Sigmoid colon (tissue), 7 donors: ENCODE results near the gene PPT1. TPM values are rescaled to one million over a fixed set of nuclear protein-coding genes. Genes with fewer than 3 reads are reported as not detected.
A peak's percentile ranks its signal among the peaks of the same experiment; 100 is the strongest.

Source experiments
- DNase-seq: peaks from one replicate; pipeline ENCODE4 v3.0.0-alpha.2; 2019
- H3K27ac ChIP-seq, 4 donors: fragments of 200-600 bp; sonication (generic); one replicate each; pipeline ENCODE4 v1.5.1; 2016 to 2019; ENCODE audit warnings: mild to moderate bottlenecking in 1 of 4
- H3K27me3 ChIP-seq, 3 donors: fragments of 200-600 bp; sonication (generic); one replicate each; pipeline ENCODE4 v1.5.1; 2019; ENCODE audit warnings: mild to moderate bottlenecking in 1 of 3
- H3K36me3 ChIP-seq, 4 donors: fragments of 200-600 bp; sonication (generic); one replicate each; pipeline ENCODE4 v1.5.1; 2016 to 2019
- H3K4me1 ChIP-seq, 4 donors: fragments of 200-600 bp; sonication (generic); one replicate each; pipeline ENCODE4 v1.5.1; 2017 to 2019
- H3K4me3 ChIP-seq, 4 donors: fragments of 200-600 bp; sonication (generic); one replicate each; pipeline ENCODE4 v1.5.1; 2017 to 2019; ENCODE audit warnings: mild to moderate bottlenecking in 2 of 4, moderate library complexity in 1 of 4
- H3K9me3 ChIP-seq, 4 donors: fragments of 200-600 bp in 3 of 4; sonication (generic) in 3 of 4; one replicate each; pipeline versions ENCODE4 v1.5.1 to v1.6.1; 2013 to 2019
- EP300 ChIP-seq, 4 donors: sonication (generic); formaldehyde crosslinking; IDR thresholded peaks; one replicate each; pipeline ENCODE4 v1.6.1; 2017; ENCODE audit warnings: antibody characterized with exemption in 4 of 4
- POLR2A ChIP-seq, 2 donors: fragments of 450-650 bp; IDR thresholded peaks; one replicate each; pipeline ENCODE4 v1.6.1; 2016; ENCODE audit warnings: antibody characterized with exemption in 2 of 2, mild to moderate bottlenecking in 2 of 2, moderate library complexity in 2 of 2
- POLR2AphosphoS5 ChIP-seq, 4 donors: sonication (generic); formaldehyde crosslinking; IDR thresholded peaks; one replicate each; pipeline ENCODE4 v1.6.1; 2017; ENCODE audit warnings: antibody characterized with exemption in 4 of 4
- WGBS, 2 donors: extraction: QIAGEN DNeasy Blood & Tissue Kit; methylation state at CpG; one replicate each; pipeline ENCODE4 v1.1.7; 2013; 5-methylcytosine and 5-hydroxymethylcytosine counted together
- intact Hi-C: fragments of 100-400 bp; cut with DNase I; formaldehyde crosslinking; loops from one replicate; pipeline ENCODE4 v1.15.1; 2023
- polyA plus RNA-seq, 3 donors: library from polyadenylated mRNA; stranded (reverse); fragments of 200-250 nt; gene quantifications; one replicate each; pipeline ENCODE4 v1.2.3, GENCODE V29; 2013
- total RNA-seq, 4 donors: library from RNA; depleted of rRNA; stranded (reverse); fragments of >200 nt; gene quantifications; one replicate each; pipeline ENCODE4 v1.1.0, GENCODE V29; 2016
- TF ChIP-seq, protein P1 (sequence below), 4 experiments: fragments of 450-650 bp in 3 of 4; fragments of 200-600 bp in 1 of 4; IDR thresholded peaks; one replicate each; pipeline ENCODE4 v1.5.1; 2016 to 2019; ENCODE audit warnings: antibody characterized with exemption in 4 of 4, mild to moderate bottlenecking in 3 of 4, moderate library complexity in 2 of 4
- donor health status: healthy with polysubstance abuse.
- donor health status: Bipolar disorder and iron deficiency.
- donor health status: healthy.

The PPT1 gene
- total RNA-seq (10 to 100 TPM; 70.4 to 86.7 (median 75.9) TPM), polyA plus RNA-seq (10 to 100 TPM; 10.2 to 76.3 (median 54.9) TPM)

DNA sequence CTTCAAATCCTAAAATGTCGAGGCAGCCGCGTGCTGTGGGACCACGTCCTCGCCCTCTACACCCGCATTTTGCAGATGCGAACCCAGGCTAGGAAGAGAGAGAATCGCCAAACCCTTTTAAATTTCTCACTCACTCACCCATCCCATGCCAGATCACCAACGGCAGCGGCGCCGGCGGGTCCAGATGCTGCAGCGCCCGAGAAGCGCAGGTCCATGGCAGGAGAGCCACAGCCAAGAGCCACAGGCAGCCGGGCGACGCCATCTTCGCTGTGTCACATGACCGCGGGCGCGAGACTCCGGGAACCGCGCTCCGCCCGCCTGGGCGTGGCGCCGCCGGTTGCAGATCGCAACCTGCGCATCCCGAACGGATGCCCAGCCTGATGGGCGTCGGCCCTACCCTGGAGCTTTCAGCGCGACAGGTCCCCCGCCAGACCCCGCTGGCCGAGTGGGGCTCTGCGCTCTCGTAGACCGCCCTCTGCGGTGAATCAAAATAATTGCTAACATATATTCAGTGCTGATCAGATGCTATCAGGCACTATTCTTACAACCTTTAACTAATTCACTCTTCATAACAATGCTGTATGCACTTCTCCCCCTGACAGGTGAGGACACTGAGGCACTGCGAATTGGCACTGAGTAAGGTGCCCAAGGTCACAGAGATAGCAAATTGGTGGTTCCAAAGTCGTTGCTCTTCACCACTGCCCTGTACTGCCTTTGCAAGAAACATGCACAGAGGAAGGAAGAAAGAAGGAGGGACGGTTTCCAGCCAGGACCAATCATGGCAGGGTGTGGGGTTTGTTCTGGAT is at the start of gene PPT1:
Gene PPT1 (minus strand): TSS at position 276 of the 806 bp plus-strand sequence. CDS start 14 bp downstream, at position 262.
- Histone ChIP-seq H3K27ac (peak within 1 kb of the TSS; percentile 57 to 74 (median 70)), H3K36me3 (peaks cover 0 to 5% (median 0%) of the 10 kb centered on the region in 4 donors), H3K9me3 (no peaks in the 10 kb centered on the region), H3K27me3 (no peaks in the 10 kb centered on the region), H3K4me3 (peak within 1 kb of the TSS; percentile 45 to 72 (median 61)), H3K4me1 (peaks cover 0 to 14% (median 7%) of the 10 kb centered on the region in 4 donors)
- intact Hi-C loops = no loop called here
- peak; percentile 86 for DNase-seq
- WGBS, 2 donors = 0 to 1% methylated on average over 51 of the region's 51 CpGs
- peak; percentile 37 to 74 (median 58) for TF ChIP-seq POLR2AphosphoS5 (IDR thresholded peaks at IDR 0.05)
- TF ChIP-seq, protein P1, sequence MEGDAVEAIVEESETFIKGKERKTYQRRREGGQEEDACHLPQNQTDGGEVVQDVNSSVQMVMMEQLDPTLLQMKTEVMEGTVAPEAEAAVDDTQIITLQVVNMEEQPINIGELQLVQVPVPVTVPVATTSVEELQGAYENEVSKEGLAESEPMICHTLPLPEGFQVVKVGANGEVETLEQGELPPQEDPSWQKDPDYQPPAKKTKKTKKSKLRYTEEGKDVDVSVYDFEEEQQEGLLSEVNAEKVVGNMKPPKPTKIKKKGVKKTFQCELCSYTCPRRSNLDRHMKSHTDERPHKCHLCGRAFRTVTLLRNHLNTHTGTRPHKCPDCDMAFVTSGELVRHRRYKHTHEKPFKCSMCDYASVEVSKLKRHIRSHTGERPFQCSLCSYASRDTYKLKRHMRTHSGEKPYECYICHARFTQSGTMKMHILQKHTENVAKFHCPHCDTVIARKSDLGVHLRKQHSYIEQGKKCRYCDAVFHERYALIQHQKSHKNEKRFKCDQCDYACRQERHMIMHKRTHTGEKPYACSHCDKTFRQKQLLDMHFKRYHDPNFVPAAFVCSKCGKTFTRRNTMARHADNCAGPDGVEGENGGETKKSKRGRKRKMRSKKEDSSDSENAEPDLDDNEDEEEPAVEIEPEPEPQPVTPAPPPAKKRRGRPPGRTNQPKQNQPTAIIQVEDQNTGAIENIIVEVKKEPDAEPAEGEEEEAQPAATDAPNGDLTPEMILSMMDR (IDR thresholded peaks at IDR 0.05) = no peak

DNA sequence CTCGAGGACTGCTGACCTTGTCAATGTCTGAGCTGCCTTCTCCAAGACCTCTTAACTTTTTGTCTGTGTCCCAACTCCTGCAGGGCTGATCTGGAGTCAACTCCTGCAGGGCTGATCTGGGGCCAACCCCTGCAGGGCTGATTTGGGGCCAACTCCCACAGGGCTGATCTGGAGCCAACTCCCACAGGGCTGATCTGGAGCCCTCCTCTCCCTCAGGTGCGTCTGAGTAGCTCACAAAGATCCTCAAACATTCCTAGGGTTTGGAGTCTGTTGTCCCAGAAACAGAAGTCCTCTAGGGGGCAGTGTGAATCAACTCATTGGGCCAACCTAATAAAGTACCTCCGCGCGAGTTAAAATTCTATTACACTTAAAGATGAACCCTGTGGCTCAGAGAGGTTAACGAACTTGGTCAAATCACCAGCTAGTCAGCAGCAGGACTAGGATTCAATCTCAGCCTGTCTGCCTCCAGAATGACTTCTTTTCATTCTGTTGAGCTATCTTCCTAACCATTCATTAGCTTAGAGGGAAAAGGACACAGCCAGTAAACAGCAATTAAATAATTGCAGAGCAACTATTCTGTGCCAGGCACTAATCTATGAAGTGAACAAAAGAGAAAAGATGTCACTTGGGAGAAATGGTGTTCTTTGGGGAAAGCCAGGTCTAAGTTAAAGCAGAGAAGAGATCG is 47.0 kb upstream of the PPT1 start:
- 8 to 17% methylated on average over 7 of the region's 7 CpGs for WGBS, 2 donors
- H3K4me3 ChIP-seq = no peak overlapping the region
- intact Hi-C loops = loop anchor here (1.0 to 2.0 kb wide), 2 partner anchors 195 to 260 kb away; no protein-coding TSS in a partner anchor
- peak; percentile 71 for DNase-seq
- H3K27ac ChIP-seq = no peak overlapping the region
- H3K27me3 ChIP-seq = peaks cover 0 to 13% (median 0%) of the 10 kb centered on the region in 3 donors
- H3K36me3 ChIP-seq = no peaks in the 10 kb centered on the region
- no peaks in the 10 kb centered on the region for H3K4me1 ChIP-seq
- TF ChIP-seq EP300 (IDR thresholded peaks at IDR 0.05) = no peak
- TF ChIP-seq, protein P1 (IDR thresholded peaks at IDR 0.05) = peak; percentile 32 to 73 (median 58)
- no peaks in the 10 kb centered on the region for H3K9me3 ChIP-seq

DNA sequence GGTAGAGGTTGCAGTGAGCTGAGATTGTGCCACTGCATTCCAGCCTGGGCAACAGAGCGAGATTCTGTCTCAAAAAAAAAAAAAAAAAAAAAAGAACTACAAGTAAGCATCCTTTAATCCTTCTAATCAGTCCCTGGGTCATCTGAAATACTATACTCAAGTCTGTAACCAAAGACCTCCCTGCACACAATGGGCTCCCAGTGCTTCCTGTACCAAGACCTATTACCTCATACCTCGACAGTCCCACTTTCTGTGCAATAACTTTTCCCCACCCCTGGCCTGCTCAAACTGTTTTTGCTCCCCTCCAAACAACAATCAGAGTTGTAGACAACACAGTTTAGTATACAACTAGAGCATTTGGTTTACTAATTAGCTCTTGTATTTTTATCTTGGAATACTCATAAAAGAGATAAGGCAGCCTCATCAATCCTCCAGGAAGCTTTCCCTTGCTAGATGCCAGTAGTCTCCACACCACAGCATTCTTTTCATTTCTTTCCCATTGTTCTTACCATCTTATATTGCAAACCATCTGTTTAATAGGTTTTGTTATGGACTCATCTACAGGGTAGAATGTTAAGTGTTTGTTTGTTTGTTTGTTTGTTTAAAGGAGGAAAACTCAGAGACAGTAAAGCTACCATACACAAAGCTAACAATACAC is 45.0 kb upstream of the PPT1 start:
- TF ChIP-seq EP300 (IDR thresholded peaks at IDR 0.05) (no peak), POLR2A (IDR thresholded peaks at IDR 0.05) (no peak), POLR2AphosphoS5 (IDR thresholded peaks at IDR 0.05) (no peak)
- TF ChIP-seq, protein P1 (IDR thresholded peaks at IDR 0.05) = no peak
- Histone ChIP-seq H3K4me1 (no peaks in the 10 kb centered on the region), H3K27me3 (peaks cover 0 to 10% (median 0%) of the 10 kb centered on the region in 3 donors), H3K27ac (no peak overlapping the region), H3K9me3 (no peaks in the 10 kb centered on the region), H3K4me3 (no peak overlapping the region), H3K36me3 (no peaks in the 10 kb centered on the region)
- DNase-seq = no peak
- WGBS, 2 donors = 45 to 51% methylated on average over 2 of the region's 2 CpGs
- intact Hi-C loops = no loop called here

- intact Hi-C loops = no loop called here
- Histone ChIP-seq H3K27me3 (peaks cover 0 to 2% (median 0%) of the 10 kb centered on the region in 3 donors), H3K36me3 (no peaks in the 10 kb centered on the region), H3K4me1 (no peaks in the 10 kb centered on the region), H3K9me3 (no peaks in the 10 kb centered on the region), H3K27ac (no peak overlapping the region), H3K4me3 (no peak overlapping the region)
- no peak for DNase-seq
- WGBS, 2 donors = 62 to 78% methylated on average over 7 of the region's 7 CpGs
- no peak for TF ChIP-seq POLR2AphosphoS5 (IDR thresholded peaks at IDR 0.05)
- TF ChIP-seq EP300 (IDR thresholded peaks at IDR 0.05) = no peak
- TF ChIP-seq, protein P1 (IDR thresholded peaks at IDR 0.05) = no peak
- no peak for TF ChIP-seq POLR2A (IDR thresholded peaks at IDR 0.05)
Measured at GRCh38 chr1:40140211-40140973, 43.3 kb upstream of the PPT1 start.
